Uterus (tissue), 4 donors: ENCODE results near the gene TUBB4A. TPM values are rescaled to one million over a fixed set of nuclear protein-coding genes. Genes with fewer than 3 reads are reported as not detected.

Experiments used
- DNase-seq, 2 donors: peaks; one replicate each; pipeline ENCODE4 v3.0.0-alpha.2; 2019 to 2020
- H3K27ac ChIP-seq, 2 donors: fragments of 200-600 bp; sonication (generic); 1 replicate in 1 of 2; 2 replicates in 1 of 2; pipeline ENCODE4 v1.5.1; 2016 to 2018
- H3K27me3 ChIP-seq, 2 donors: fragments of 200-600 bp; sonication (generic); one replicate each; pipeline ENCODE4 v1.5.1; 2018 to 2019; ENCODE audit warnings: control low read depth in 1 of 2
- H3K36me3 ChIP-seq, 2 donors: fragments of 200-600 bp; sonication (generic); one replicate each; pipeline ENCODE4 v1.5.1; 2019; ENCODE audit warnings: control low read depth in 1 of 2
- H3K4me1 ChIP-seq, 2 donors: fragments of 200-600 bp; sonication (generic); one replicate each; pipeline ENCODE4 v1.5.1; 2018 to 2019; ENCODE audit warnings: control low read depth in 1 of 2
- H3K4me3 ChIP-seq, 2 donors: fragments of 200-600 bp; sonication (generic); 1 replicate in 1 of 2; 2 replicates in 1 of 2; pipeline ENCODE4 v1.5.1; 2018 to 2019; ENCODE audit warnings: mild to moderate bottlenecking in 1 of 2
- H3K9me3 ChIP-seq, 2 donors: fragments of 200-600 bp; sonication (generic); one replicate each; pipeline ENCODE4 v1.5.1; 2019; ENCODE audit warnings: control low read depth in 1 of 2
- POLR2A ChIP-seq, 2 donors: fragments of 450-650 bp; IDR thresholded peaks; one replicate each; pipeline ENCODE4 v1.6.1; 2016; ENCODE audit warnings: antibody characterized with exemption in 2 of 2, mild to moderate bottlenecking in 1 of 2, moderate library complexity in 1 of 2
- intact Hi-C: fragments of 100-400 bp; cut with DNase I; formaldehyde crosslinking; loops from one replicate; pipeline ENCODE4 v1.15.1; 2023; ENCODE audit warnings: low total_unique reads
- total RNA-seq, 4 donors: library from RNA; depleted of rRNA in 3 of 4; stranded (reverse); fragments of >200 nt in 3 of 4; gene quantifications; one replicate each; pipeline versions ENCODE4 v1.1.0 to v1.2.4, GENCODE V29; 2014 to 2023
- TF ChIP-seq, protein P1 (sequence below), 4 experiments: fragments of 200-600 bp in 2 of 4; fragments of 450-650 bp in 2 of 4; sonication (generic) in 2 of 4; IDR thresholded peaks; one replicate each; pipeline ENCODE4 v1.5.1; 2016 to 2019; ENCODE audit warnings: antibody characterized with exemption in 4 of 4, mild to moderate bottlenecking in 2 of 4, moderate library complexity in 1 of 4
- donor health status: DM: yes; HTN: yes; CAD: no.

TUBB4A gene
- total RNA-seq, 4 donors from 2014 or later, result 2.3 to 4.4 TPM; not detected in 2

GRCh38 chr19:6494438-6495036 is 7.6 kb downstream of the TUBB4A start:
- TF ChIP-seq, protein P1, sequence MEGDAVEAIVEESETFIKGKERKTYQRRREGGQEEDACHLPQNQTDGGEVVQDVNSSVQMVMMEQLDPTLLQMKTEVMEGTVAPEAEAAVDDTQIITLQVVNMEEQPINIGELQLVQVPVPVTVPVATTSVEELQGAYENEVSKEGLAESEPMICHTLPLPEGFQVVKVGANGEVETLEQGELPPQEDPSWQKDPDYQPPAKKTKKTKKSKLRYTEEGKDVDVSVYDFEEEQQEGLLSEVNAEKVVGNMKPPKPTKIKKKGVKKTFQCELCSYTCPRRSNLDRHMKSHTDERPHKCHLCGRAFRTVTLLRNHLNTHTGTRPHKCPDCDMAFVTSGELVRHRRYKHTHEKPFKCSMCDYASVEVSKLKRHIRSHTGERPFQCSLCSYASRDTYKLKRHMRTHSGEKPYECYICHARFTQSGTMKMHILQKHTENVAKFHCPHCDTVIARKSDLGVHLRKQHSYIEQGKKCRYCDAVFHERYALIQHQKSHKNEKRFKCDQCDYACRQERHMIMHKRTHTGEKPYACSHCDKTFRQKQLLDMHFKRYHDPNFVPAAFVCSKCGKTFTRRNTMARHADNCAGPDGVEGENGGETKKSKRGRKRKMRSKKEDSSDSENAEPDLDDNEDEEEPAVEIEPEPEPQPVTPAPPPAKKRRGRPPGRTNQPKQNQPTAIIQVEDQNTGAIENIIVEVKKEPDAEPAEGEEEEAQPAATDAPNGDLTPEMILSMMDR (IDR thresholded peaks at IDR 0.05), result no peak
- no peaks in the 10 kb centered on the region for H3K9me3 ChIP-seq
- H3K4me3 ChIP-seq, result no peak overlapping the region

GRCh38 chr19:6491802-6492592 is 10.1 kb downstream of the TUBB4A start:
- Histone ChIP-seq H3K4me3 (no peak overlapping the region), H3K27me3 (no peaks in the 10 kb centered on the region), H3K36me3 (no peaks in the 10 kb centered on the region), H3K4me1 (no peaks in the 10 kb centered on the region), H3K27ac (no peak overlapping the region), H3K9me3 (no peaks in the 10 kb centered on the region)
- TF ChIP-seq, protein P1 (IDR thresholded peaks at IDR 0.05), result no peak
- no peak for TF ChIP-seq POLR2A (IDR thresholded peaks at IDR 0.05)
- intact Hi-C loops, result no loop called here
- DNase-seq, result no peak

More at GRCh38 chr19:6494438-6495036, 7.6 kb downstream of the TUBB4A start:
- no peak for DNase-seq
- H3K36me3 ChIP-seq, result no peaks in the 10 kb centered on the region
- H3K27ac ChIP-seq, result no peak overlapping the region
- intact Hi-C loops, result no loop called here
- no peaks in the 10 kb centered on the region for H3K4me1 ChIP-seq
- H3K27me3 ChIP-seq, result no peaks in the 10 kb centered on the region

GRCh38 chr19:6490134-6490533 is 12.0 kb downstream of the TUBB4A start:
- Histone ChIP-seq H3K9me3 (no peaks in the 10 kb centered on the region), H3K27ac (no peak overlapping the region), H3K27me3 (no peaks in the 10 kb centered on the region), H3K4me3 (no peak overlapping the region), H3K36me3 (no peaks in the 10 kb centered on the region), H3K4me1 (no peaks in the 10 kb centered on the region)
- intact Hi-C loops, result no loop called here
- TF ChIP-seq POLR2A (IDR thresholded peaks at IDR 0.05), result no peak
- TF ChIP-seq, protein P1 (IDR thresholded peaks at IDR 0.05), result no peak
- no peak for DNase-seq

- Histone ChIP-seq H3K9me3 (no peaks in the 10 kb centered on the region), H3K27ac (no peak overlapping the region), H3K4me3 (no peak overlapping the region), H3K36me3 (no peaks in the 10 kb centered on the region), H3K4me1 (no peaks in the 10 kb centered on the region), H3K27me3 (no peaks in the 10 kb centered on the region)
- intact Hi-C loops, result no loop called here
- no peak for DNase-seq
- no peak for TF ChIP-seq POLR2A (IDR thresholded peaks at IDR 0.05)
- TF ChIP-seq, protein P1 (IDR thresholded peaks at IDR 0.05), result no peak
Measured at GRCh38 chr19:6489278-6490061, 12.6 kb downstream of the TUBB4A start.

DNA sequence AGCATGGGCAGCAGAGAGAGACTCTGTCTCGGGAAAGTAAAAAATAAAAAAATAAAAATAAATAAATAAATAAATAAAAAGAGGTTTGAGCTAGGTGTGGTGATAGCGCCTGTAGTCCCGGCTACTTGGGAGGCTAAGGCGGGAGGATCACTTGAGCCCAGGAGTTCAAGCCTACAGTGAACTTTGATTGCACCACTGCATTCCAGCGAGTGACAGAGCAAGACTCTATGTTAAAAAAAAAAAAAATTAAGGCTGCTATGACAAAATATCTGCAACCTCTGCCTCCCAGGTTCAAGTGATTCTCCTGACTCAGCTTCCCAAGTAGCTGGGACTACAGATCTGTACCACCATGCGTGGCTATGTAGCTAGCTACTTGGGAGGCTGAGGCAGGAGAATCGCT is 17.3 kb downstream of the TUBB4A start:
- Histone ChIP-seq H3K4me1 (no peaks in the 10 kb centered on the region), H3K27ac (no peak overlapping the region), H3K27me3 (no peaks in the 10 kb centered on the region), H3K9me3 (no peaks in the 10 kb centered on the region), H3K4me3 (no peak overlapping the region), H3K36me3 (no peaks in the 10 kb centered on the region)
- intact Hi-C loops, result no loop called here
- TF ChIP-seq, protein P1 (IDR thresholded peaks at IDR 0.05), result no peak
- no peak for TF ChIP-seq POLR2A (IDR thresholded peaks at IDR 0.05)
- no peak for DNase-seq
